Small intestine (tissue), 7 donors: ENCODE measurements around the gene OR7A5. TPM values are rescaled to one million over a fixed set of nuclear protein-coding genes. Genes with fewer than 3 reads are reported as not detected.

ENCODE experiments used
- DNase-seq, 2 donors: peaks; one replicate each; pipeline versions ENCODE4 v3.0.0 to v3.0.0-alpha.2; 2013
- FAIRE-seq: peaks from 2 replicates; lab custom pipeline; 2012; peaks lifted over from hg19 to GRCh38; lab: Jason Lieb, UNC
- H3K27ac ChIP-seq, 3 donors: one replicate each; pipeline ENCODE4 v1.5.1; 2013; ENCODE audit warnings: low read length in 2 of 3, mild to moderate bottlenecking in 2 of 3, control low read depth in 1 of 3, inconsistent platforms in 1 of 3, low read depth in 1 of 3, moderate library complexity in 1 of 3
- H3K27me3 ChIP-seq, 3 donors: one replicate each; pipeline ENCODE4 v1.6.1; 2013; ENCODE audit warnings: low read length in 3 of 3, inconsistent platforms in 1 of 3; ENCODE audit not compliant: control insufficient read depth in 3 of 3, insufficient read depth in 3 of 3
- H3K36me3 ChIP-seq, 3 donors: one replicate each; pipeline ENCODE4 v1.6.1; 2013; ENCODE audit warnings: low read length in 3 of 3, inconsistent platforms in 1 of 3, low read depth in 1 of 3, mild to moderate bottlenecking in 1 of 3, moderate library complexity in 1 of 3; ENCODE audit not compliant: control insufficient read depth in 3 of 3, insufficient read depth in 2 of 3
- H3K4me1 ChIP-seq, 3 donors: one replicate each; pipeline ENCODE4 v1.6.1; 2013; ENCODE audit warnings: low read length in 2 of 3, inconsistent platforms in 1 of 3, low read depth in 1 of 3, mild to moderate bottlenecking in 1 of 3, moderate library complexity in 1 of 3; ENCODE audit not compliant: control insufficient read depth in 3 of 3, insufficient read depth in 2 of 3
- H3K4me3 ChIP-seq, 3 donors: one replicate each; pipeline ENCODE4 v1.5.1; 2013; ENCODE audit warnings: low read length in 3 of 3, control low read depth in 1 of 3, inconsistent platforms in 1 of 3, low read depth in 1 of 3, mild to moderate bottlenecking in 1 of 3, moderate library complexity in 1 of 3
- H3K9me3 ChIP-seq, 2 donors: one replicate each; pipeline ENCODE4 v1.6.1; 2013; ENCODE audit warnings: low read depth in 1 of 2, low read length in 1 of 2; ENCODE audit not compliant: control insufficient read depth in 2 of 2, insufficient read depth in 1 of 2
- WGBS, 3 donors: extraction: QIAGEN DNeasy Blood & Tissue Kit; methylation state at CpG; one replicate each; pipeline ENCODE4 v1.1.7; 2013; 5-methylcytosine and 5-hydroxymethylcytosine counted together
- polyA plus RNA-seq, 4 donors: library from polyadenylated mRNA; stranded (reverse) in 3 of 4; unstranded in 1 of 4; fragments of 200-250 nt in 3 of 4; fragments of 120-200 nt in 1 of 4; gene quantifications; one replicate each; pipeline versions ENCODE4 v1.2.1 to v1.2.3, GENCODE V29; 2013
- donor health status: healthy with polysubstance abuse.
- donor health status: control.
- donor health status: control.
- donor health status: Bipolar disorder and iron deficiency.
- donor health status: healthy.

The OR7A5 gene
- polyA plus RNA-seq, 4 donors: not detected

DNA sequence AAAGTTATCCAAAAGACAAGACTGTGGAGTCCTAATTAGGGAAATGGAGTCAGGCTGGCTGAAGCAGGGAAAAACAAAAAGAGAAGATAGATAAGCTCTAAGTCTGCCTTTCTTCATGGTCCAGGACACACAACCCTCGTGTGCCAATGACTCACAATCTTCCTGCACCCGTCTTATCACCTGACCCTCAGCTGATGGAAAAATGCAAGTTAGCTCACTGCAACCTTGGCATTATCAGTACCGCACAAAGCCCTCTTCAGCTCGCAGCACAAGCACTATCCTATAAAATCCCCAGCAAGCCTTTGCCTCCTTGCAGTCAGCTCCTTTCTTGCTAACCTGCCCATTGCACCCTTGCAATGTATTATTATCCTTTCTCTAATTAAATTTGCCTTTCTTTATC is 4.3 kb downstream of the OR7A5 start:
- Histone ChIP-seq H3K27ac (no peak overlapping the region), H3K9me3 (no peaks in the 10 kb centered on the region), H3K27me3 (peaks cover 0 to 5% (median 0%) of the 10 kb centered on the region in 3 donors), H3K4me1 (no peaks in the 10 kb centered on the region), H3K4me3 (no peak overlapping the region), H3K36me3 (no peaks in the 10 kb centered on the region)
- WGBS, 3 donors: 15 to 40% (median 29%) methylated on average over 4 of the region's 4 CpGs
- DNase-seq: no peak
- no peak for FAIRE-seq

GRCh38 chr19:14826006-14826405 is 9.0 kb downstream of the OR7A5 start:
- peaks cover 0 to 5% (median 0%) of the 10 kb centered on the region in 3 donors for H3K27me3 ChIP-seq
- DNase-seq: no peak
- H3K9me3 ChIP-seq: no peaks in the 10 kb centered on the region
- WGBS, 3 donors: 73 to 94% (median 81%) methylated on average over 2 of the region's 2 CpGs
- no peaks in the 10 kb centered on the region for H3K4me1 ChIP-seq
- no peak overlapping the region for H3K4me3 ChIP-seq
- H3K27ac ChIP-seq: no peak overlapping the region
- no peaks in the 10 kb centered on the region for H3K36me3 ChIP-seq
- no peak for FAIRE-seq

DNA sequence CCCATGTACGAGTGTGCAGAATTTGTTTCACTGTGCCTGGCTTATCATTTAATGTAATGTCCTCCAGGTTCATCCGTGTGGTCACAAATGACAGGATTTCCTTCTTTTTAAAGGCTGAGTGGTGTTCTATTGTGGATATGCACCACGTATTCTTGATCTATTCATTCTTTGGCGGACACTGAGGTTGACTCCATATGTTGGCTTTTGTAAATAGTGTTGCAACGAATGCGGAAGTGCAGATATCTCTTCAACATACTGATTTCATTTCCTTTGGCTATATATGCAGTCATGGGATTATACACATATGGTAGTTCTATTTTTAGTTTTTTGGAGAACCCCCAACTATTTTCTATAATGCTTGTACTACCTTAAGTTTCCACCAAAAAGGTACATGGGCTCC is 13.0 kb downstream of the OR7A5 start:
- Histone ChIP-seq H3K27ac (no peak overlapping the region), H3K4me1 (no peaks in the 10 kb centered on the region), H3K9me3 (no peaks in the 10 kb centered on the region), H3K4me3 (no peak overlapping the region), H3K27me3 (peaks cover 0 to 2% (median 0%) of the 10 kb centered on the region in 3 donors), H3K36me3 (no peaks in the 10 kb centered on the region)
- WGBS, 3 donors: 57 to 65% (median 63%) methylated on average over 6 of the region's 6 CpGs
- DNase-seq (no peak), FAIRE-seq (no peak)

DNA sequence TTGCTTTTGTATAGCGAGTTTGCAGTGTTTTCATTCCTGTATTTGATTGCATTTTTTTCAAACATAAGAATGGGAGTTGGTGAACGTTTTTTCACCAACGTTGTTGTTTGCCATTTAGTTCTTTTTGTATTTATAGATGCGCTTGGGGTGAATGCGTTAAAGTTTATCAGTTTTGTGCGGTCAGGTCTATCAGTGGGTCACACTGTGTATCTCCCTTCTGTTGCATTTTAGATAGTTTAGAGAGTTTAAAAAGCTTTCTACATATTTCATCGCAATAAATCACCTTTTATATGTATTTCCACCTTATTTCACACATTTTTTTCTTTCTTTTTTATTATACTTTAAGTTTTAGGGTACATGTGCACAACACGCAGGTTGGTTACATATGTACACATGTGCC is 16.4 kb downstream of the OR7A5 start:
- Histone ChIP-seq H3K4me3 (no peak overlapping the region), H3K9me3 (no peaks in the 10 kb centered on the region), H3K36me3 (no peaks in the 10 kb centered on the region), H3K4me1 (no peaks in the 10 kb centered on the region), H3K27me3 (no peaks in the 10 kb centered on the region), H3K27ac (no peak overlapping the region)
- no peak for DNase-seq
- FAIRE-seq: no peak
- WGBS, 3 donors: 72 to 75% (median 73%) methylated on average over 8 of the region's 8 CpGs

DNA sequence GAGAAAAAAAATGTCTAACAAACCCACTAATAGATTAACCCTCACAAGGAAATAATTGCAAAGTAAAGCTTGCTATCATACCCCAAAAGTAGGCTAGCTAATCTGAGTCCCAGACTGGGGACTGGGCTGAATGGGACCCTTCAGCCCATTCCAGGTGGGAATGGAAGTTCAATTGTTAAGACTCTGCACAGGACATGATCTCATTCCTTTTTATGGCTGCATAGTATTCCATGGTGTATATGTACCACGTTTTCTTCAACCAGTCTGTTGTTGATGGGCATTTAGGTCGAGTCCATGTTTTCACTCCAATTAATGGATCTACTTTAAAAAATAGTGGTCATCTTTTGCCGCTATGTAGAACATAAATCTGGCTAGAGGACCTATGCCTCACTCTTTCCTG is 17.9 kb downstream of the OR7A5 start:
- Histone ChIP-seq H3K4me3 (no peak overlapping the region), H3K27me3 (no peaks in the 10 kb centered on the region), H3K4me1 (no peaks in the 10 kb centered on the region), H3K9me3 (no peaks in the 10 kb centered on the region), H3K27ac (no peak overlapping the region), H3K36me3 (no peaks in the 10 kb centered on the region)
- FAIRE-seq (no peak), DNase-seq (no peak)
- WGBS, 3 donors: 58 to 65% (median 63%) methylated on average over 3 of the region's 3 CpGs

DNA sequence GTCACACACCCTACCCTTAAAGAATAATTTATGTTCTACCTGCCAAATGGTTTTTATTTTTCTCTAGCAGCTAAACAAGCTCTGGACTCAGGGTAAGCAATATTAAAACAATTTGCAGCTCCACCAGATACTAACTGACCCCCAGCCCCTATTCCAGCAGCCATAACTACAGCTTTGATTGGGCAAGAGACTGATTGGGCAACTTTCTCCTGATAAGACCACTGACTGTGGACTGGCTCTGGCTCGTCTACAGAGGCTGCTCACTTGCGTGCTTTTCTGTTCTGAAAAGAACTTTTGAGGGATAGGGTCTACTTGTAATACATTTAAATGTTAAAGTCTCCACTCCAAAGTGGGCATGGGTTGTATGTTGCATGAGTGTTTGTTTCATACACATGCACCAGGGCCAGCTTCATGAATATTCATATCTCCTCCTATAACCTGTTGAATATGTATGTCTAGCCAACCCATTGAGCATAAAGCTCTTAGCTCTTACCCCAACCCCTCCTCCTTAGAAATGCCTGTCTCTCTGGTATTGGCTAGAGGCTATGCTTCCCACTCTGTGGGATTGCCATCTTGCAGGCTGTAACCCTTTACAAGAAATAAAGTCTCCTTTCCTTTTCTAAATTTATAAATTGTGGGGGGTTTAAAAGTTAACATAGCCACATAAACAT is 19.9 kb downstream of the OR7A5 start:
- 39 to 57% (median 49%) methylated on average over 2 of the region's 2 CpGs for WGBS, 3 donors
- DNase-seq (no peak), FAIRE-seq (no peak)
- Histone ChIP-seq H3K4me1 (no peaks in the 10 kb centered on the region), H3K4me3 (no peak overlapping the region), H3K27ac (no peak overlapping the region), H3K9me3 (no peaks in the 10 kb centered on the region), H3K27me3 (no peaks in the 10 kb centered on the region), H3K36me3 (no peaks in the 10 kb centered on the region)

GRCh38 chr19:14809272-14810057 is 25.5 kb downstream of the OR7A5 start:
- H3K36me3 ChIP-seq: no peaks in the 10 kb centered on the region
- DNase-seq (no peak), FAIRE-seq (no peak)
- H3K9me3 ChIP-seq: no peaks in the 10 kb centered on the region
- WGBS, 3 donors: 56 to 62% (median 60%) methylated on average over 9 of the region's 9 CpGs
- H3K27ac ChIP-seq: no peak overlapping the region
- no peak overlapping the region for H3K4me3 ChIP-seq
- peaks cover 0 to 2% (median 0%) of the 10 kb centered on the region in 3 donors for H3K27me3 ChIP-seq
- no peaks in the 10 kb centered on the region for H3K4me1 ChIP-seq

DNA sequence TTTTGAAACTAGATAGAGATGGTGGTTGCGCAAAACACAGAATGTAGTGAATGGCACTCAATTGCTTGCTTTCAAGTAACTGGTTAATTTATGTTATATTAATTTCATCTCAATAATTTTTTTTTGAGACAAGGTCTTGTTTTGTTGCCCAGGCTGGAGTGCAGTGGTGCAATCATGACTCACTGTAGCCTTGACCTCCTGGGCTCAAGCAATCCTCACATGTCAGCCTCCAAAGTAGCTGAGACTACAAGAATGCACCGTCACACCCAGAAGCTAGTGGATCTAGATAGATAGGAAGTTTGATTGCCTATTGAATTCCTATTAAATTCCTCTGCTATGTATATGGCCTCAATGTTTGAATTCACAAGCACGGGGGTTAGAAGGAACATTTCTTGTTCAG is 30.2 kb downstream of the OR7A5 start:
- Histone ChIP-seq H3K9me3 (no peaks in the 10 kb centered on the region), H3K36me3 (no peaks in the 10 kb centered on the region), H3K4me3 (no peak overlapping the region), H3K27me3 (peaks cover 0 to 2% (median 0%) of the 10 kb centered on the region in 3 donors), H3K4me1 (no peaks in the 10 kb centered on the region), H3K27ac (no peak overlapping the region)
- 67 to 87% (median 70%) methylated on average over 3 of the region's 3 CpGs for WGBS, 3 donors
- FAIRE-seq: no peak
- no peak for DNase-seq
